ENCODE measurements around the gene RBM5. TPM values are rescaled to one million over a fixed set of nuclear protein-coding genes. Genes with fewer than 3 reads are reported as not detected.

RBM5 gene
- total and polyA plus RNA-seq, 10 of the 15 experiments (the other 5 are each of a cell fraction or from before 2014, with no cell fraction given), result 35.1 to 347 (median 111) TPM

GRCh38 chr3:50155891-50156290 lies 67.2 kb downstream of the RBM5 start:
- in situ Hi-C loops (cut with MboI) (no loop called here), intact Hi-C loops (cut with micrococcal nuclease; ENCODE audit: unreplicated experiment) (no loop called here)
- H3K36me3 ChIP-seq (ENCODE audit: control insufficient read depth in 2 of 2, insufficient read depth in 2 of 2, low read length in 1 of 2), result no peaks in the 10 kb centered on the region
- H3K27me3 ChIP-seq (replicated peaks in 1 of 2; ENCODE audit: control insufficient read depth in 2 of 2, insufficient read depth in 2 of 2, low read length in 1 of 2), result peaks cover 8 to 14% of the 10 kb centered on the region in 2 experiments
- no peaks in the 10 kb centered on the region for H3K79me2 ChIP-seq (ENCODE audit: control insufficient read depth, insufficient read depth, low read length)
- H3K27ac ChIP-seq (ENCODE audit: control insufficient read depth, insufficient read depth), result no peak overlapping the region
- DNase-seq (ENCODE audit: low read depth, low spot score), result no peak
- H3K9me3 ChIP-seq (replicated peaks; ENCODE audit: control insufficient read depth, insufficient read depth, low read length), result no peaks in the 10 kb centered on the region
- BruUV-seq (replicated peaks), result no TSS peak
- ChIA-PET POLR2A (no interaction called here), SMC1A (ENCODE audit: uncharacterized antibody, unreplicated experiment) (no interaction called here), CTCF (no interaction called here), RAD21 (ENCODE audit: unreplicated experiment) (no interaction called here)
- 55% methylated on average over 13 of the region's 13 CpGs for WGBS (ENCODE audit: insufficient coverage, insufficient replicate concordance, low lambda C conversion rate, missing lambda C conversion rate)
- TF ChIP-seq SRF (IDR thresholded peaks at IDR 0.05; ENCODE audit: low read depth in 2 of 2, low read length in 2 of 2), result no peak
- H2AFZ ChIP-seq (ENCODE audit: control insufficient read depth, low read depth, low read length), result no peak overlapping the region
- no peaks in the 10 kb centered on the region; the same call in 1 of the 2 replicates for H3K4me1 ChIP-seq (ENCODE audit: control insufficient read depth, insufficient read depth, low read length)
- H3K4me3 ChIP-seq, result no peak overlapping the region
- no peak overlapping the region for H3K9ac ChIP-seq (ENCODE audit: control insufficient read depth, insufficient read depth, low read length)
- peak overlapping the region; percentile 54; the same call in 1 of the 2 replicates for H3K4me2 ChIP-seq (ENCODE audit: control insufficient read depth, insufficient read depth)
- no peak for FAIRE-seq
- ATAC-seq, result no peak
- no peaks in the 10 kb centered on the region for H4K20me1 ChIP-seq (ENCODE audit: control insufficient read depth, insufficient read depth)

- no peak for FAIRE-seq
Measured at GRCh38 chr3:50156549-50157493, 68.1 kb downstream of the RBM5 start.

More at GRCh38 chr3:50156549-50157493, 68.1 kb downstream of the RBM5 start:
- Histone ChIP-seq H3K9ac (ENCODE audit: control insufficient read depth, insufficient read depth, low read length) (no peak overlapping the region), H2AFZ (ENCODE audit: control insufficient read depth, low read depth, low read length) (no peak overlapping the region), H3K4me1 (ENCODE audit: control insufficient read depth, insufficient read depth, low read length) (no peaks in the 10 kb centered on the region; the same call in 1 of the 2 replicates), H3K4me2 (ENCODE audit: control insufficient read depth, insufficient read depth) (no peak overlapping the region), H3K27me3 (replicated peaks in 1 of 2; ENCODE audit: control insufficient read depth in 2 of 2, insufficient read depth in 2 of 2, low read length in 1 of 2) (peaks cover 8 to 14% of the 10 kb centered on the region in 2 experiments), H3K79me2 (ENCODE audit: control insufficient read depth, insufficient read depth, low read length) (no peaks in the 10 kb centered on the region), H3K36me3 (ENCODE audit: control insufficient read depth in 2 of 2, insufficient read depth in 2 of 2, low read length in 1 of 2) (no peaks in the 10 kb centered on the region), H4K20me1 (ENCODE audit: control insufficient read depth, insufficient read depth) (no peaks in the 10 kb centered on the region), H3K4me3 (no peak overlapping the region), H3K9me3 (replicated peaks; ENCODE audit: control insufficient read depth, insufficient read depth, low read length) (no peaks in the 10 kb centered on the region), H3K27ac (ENCODE audit: control insufficient read depth, insufficient read depth) (no peak overlapping the region)
- intact Hi-C loops (cut with micrococcal nuclease; ENCODE audit: unreplicated experiment) (no loop called here), in situ Hi-C loops (cut with MboI) (no loop called here)
- DNase-seq (ENCODE audit: low read depth, low spot score), result no peak
- TF ChIP-seq CHD1 (IDR thresholded peaks at IDR 0.05; ENCODE audit: low read depth, low read length), result no peak
- TF ChIP-seq NFIC (IDR thresholded peaks at IDR 0.05; ENCODE audit: low read depth, low read length), result no peak
- BruUV-seq (replicated peaks), result no TSS peak
- POLR2A ChIA-PET, result no interaction called here
- no peak for ATAC-seq
- CTCF ChIA-PET, result no interaction called here
- RAD21 ChIA-PET (ENCODE audit: unreplicated experiment), result no interaction called here
- WGBS (ENCODE audit: insufficient coverage, insufficient replicate concordance, low lambda C conversion rate, missing lambda C conversion rate), result 50% methylated on average over 18 of the region's 20 CpGs
- SMC1A ChIA-PET (ENCODE audit: uncharacterized antibody, unreplicated experiment), result no interaction called here
